Activated CD8-positive, alpha-beta memory T cell treated with anti-CD3 and anti-CD28 coated beads, Interleukin-2, amount 50 U/mL, for 24 hours (primary cell): ENCODE measurements around the gene SEMA4D.

Experiments
- DNase-seq: peaks from one replicate; pipeline ENCODE4 v3.0.0-alpha.2; 2020; ENCODE audit errors: extremely low read depth

SEMA4D gene, protein sequence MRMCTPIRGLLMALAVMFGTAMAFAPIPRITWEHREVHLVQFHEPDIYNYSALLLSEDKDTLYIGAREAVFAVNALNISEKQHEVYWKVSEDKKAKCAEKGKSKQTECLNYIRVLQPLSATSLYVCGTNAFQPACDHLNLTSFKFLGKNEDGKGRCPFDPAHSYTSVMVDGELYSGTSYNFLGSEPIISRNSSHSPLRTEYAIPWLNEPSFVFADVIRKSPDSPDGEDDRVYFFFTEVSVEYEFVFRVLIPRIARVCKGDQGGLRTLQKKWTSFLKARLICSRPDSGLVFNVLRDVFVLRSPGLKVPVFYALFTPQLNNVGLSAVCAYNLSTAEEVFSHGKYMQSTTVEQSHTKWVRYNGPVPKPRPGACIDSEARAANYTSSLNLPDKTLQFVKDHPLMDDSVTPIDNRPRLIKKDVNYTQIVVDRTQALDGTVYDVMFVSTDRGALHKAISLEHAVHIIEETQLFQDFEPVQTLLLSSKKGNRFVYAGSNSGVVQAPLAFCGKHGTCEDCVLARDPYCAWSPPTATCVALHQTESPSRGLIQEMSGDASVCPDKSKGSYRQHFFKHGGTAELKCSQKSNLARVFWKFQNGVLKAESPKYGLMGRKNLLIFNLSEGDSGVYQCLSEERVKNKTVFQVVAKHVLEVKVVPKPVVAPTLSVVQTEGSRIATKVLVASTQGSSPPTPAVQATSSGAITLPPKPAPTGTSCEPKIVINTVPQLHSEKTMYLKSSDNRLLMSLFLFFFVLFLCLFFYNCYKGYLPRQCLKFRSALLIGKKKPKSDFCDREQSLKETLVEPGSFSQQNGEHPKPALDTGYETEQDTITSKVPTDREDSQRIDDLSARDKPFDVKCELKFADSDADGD

DNA sequence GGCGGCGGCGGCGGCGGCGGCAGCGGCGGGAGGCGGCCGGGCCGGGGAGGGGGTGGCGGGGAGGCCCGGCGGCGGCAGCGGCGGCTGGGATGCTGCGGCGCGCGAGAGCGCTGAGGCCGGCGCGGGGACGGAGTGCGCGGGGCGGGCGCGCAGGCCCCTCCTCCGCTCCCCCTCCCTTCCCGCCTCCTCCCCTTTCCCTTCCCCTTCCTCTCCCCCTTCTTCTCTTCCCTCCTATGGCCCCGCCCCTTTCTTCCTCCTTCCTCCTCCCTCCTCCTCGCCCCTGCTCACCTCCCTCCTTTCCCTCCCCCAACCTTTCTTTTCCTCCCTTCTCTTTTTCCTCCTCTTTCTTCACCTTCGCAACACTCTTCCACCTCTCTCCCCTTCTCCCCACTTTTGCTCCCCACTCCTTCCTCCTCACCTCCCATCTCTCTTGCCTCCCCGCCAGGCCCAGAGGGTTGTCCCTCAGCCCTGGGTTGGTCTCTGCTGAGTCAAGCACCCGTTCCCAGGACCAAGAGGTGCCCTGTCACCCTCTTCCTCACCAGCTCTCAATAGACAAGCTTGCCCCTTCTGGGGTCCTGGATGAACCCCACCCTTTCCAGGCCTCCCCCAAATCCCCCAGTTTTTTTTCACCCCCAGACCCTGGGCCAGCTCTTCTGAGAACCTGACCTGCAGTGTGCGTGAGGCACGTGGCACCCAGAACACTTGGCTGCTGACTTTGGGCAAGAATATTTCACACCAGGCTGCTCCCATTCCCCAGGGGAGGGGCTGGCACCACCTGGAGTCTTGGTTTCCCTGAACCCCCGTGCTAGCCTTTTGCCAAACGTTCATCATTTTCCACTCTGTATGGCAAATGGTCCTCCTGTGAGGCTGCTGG lies at the start of gene SEMA4D:
SEMA4D (minus strand) TSS at position 136 of the 874 bp plus-strand sequence. CDS start 92,657 bp downstream, outside the sequence.
- DNase-seq, result no peak

DNA sequence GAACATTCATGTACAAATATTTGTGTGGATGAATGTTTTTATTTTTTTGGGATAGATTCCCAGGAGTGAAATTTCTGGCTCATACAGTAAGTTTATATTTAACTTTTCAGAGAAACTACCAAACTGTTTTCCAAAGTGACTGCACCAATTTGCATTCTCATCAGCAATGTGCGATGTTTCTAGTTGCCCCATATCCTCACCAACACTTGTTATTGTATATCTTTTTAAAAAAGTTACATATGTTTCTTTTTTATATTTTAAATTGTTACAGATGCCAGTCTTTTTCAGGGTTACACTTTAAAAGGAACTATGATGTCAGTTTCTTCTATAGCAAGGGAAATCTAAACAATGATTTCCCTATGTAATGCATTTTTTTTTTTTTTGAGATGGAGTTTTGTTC lies 49.1 kb upstream of the SEMA4D start:
- no peak for DNase-seq

DNA sequence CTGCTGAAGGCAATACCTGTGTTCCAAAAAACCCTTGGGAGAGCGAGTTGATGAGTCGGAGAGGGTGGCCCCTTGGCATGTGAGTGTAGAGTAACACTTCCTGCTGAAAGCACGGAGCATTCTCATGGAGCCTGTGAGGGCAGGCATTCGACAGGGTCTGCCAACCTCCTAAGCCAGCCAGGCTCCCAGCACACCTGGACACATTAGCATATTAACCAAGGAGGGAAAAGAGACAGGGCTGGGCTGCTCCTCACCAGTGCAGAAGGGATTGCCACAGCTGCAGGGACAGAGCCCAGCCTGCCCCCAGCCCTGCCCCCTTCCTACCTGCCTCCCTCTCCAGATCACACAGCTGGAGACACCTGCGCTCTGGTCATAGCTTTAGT lies 46.4 kb upstream of the SEMA4D start:
- DNase-seq, result no peak

DNA sequence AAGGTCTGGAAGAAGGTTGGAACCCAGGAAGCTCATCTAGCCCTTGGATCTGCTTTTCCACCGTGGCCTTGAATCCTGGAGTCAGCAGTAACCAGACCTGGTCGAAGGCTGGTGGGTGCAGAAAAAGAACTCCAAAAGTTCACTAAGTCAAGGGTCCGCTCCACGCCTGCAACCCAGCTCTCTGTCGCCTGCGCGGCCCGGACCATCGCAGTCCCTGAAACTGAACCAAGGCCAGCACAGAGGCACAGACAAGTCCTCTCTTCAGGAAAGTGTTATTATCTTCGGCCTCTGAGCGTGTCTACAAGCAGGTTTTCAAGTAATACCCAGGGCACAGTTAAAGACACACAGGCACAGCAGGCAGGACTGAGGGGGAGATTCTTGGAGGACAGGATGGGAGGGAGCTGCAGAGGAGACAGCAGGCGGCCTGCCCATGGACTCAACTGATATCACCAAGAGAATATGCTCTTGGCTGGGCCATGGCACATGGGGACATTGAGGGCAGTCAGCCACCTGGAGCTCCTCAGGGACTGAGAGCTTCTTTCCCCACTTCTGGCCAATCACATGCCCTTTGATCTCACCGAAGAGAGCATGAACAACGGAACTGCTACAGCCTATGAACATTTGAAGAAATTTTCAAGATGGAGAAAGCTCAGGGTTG lies 45.8 kb upstream of the SEMA4D start:
- no peak for DNase-seq

DNA sequence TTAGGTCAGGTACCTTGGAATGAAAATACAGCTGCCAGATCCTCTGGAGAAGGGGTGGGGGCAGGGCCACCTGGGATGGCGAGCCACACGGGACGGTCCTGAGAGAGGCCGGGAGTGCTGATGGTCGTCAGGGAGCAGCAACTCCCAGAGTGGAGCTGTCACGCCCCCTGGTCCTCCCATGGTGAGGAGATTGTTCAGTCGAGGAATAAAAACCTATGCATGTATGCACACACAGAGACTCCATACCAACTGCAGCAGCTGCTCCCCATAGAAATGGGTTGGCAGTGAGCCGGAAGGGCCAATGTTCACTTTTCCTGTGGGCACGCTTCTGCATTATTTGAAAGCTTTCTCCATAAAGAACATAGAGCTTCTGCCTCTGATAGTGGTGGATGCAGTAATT lies 45.2 kb upstream of the SEMA4D start:
- DNase-seq, result no peak

DNA sequence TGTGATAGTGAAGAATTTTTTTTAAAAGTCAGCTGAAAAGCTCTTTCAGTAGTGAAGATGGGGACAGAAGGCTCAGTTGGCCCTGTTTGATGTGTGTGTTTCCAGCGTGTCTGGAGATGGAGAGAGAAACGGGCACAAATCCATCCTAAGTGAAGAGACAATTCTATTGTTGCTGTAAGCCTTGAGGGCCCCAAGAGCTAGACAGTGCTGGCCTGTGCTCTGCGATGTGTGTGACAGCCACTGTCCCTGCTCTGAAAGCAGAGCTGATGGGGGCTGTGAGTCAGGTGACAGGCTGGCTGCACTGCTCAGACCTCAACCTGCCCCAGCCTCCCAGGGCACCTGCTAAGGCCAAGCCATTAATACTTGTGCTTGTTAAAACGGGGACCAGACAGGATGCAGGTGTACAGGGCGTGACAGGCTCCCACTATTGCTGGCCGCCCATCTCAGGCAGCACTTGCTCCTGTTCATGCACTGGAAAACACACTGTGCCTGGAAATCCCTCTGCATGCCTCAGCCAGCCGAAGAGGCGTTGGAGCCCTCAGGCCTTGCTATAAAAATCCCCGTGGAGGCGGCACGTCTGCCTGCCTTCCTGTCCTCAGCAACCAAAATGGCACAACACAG lies 44.6 kb upstream of the SEMA4D start:
- DNase-seq, result no peak

DNA sequence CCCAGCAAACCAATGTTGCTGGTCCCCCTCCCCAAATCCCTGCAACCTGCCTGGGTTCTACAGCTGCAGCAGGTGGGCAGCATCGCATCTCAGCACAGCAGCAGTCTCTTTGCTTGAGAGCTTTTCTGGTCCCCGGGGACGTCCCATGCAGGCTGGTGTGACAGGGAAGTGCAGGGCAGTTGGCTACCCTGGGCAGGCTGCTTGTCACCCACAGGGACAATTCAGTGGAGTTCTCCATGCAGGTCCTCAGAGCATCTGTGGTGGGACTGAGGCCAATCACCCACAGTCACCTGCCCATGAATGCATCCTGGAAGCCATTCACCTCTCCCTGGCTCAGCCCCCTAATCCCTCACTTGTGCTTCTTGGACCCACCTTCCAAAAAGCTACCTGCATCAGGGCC lies 43.9 kb upstream of the SEMA4D start:
- DNase-seq, result no peak

DNA sequence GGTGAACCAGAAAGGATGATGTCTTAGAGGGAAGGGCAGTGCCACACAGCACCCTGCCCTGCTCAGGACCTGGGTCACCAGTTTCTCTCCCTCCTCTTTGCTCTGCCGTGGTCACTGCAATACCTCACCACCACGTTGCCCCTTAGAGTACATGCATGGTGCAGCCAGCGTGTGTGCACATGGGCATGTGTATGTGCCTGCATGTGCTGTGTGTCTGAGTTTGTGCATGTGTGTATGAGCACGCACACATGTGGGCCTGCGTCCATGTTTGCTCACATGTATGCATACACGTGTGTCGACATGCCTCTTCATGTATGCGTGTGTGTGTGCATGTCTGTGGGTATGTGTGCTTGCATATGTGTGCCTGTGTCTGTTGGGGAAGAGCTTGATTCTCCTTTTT lies 41.5 kb upstream of the SEMA4D start:
- DNase-seq, result no peak

DNA sequence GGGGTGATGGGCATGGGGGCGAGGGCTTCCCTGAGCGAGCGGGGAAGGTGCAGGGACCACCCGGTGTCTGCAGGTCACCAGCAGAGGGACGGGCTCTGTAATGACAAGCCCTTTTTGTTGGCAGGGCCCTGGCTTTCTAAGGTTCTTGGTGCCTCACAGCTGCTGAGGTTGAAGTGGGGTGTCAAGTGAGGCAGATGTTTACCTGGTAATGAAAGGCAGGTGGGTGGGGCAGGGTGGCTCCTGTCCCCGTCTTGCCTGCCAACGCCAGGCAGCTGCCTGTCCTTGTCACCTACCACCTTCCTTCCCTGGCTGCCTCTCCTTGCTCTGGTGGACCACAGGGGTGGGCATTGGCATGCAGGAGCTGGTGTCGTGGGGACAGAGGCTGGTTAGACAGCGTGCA lies 41.0 kb upstream of the SEMA4D start:
- no peak for DNase-seq

DNA sequence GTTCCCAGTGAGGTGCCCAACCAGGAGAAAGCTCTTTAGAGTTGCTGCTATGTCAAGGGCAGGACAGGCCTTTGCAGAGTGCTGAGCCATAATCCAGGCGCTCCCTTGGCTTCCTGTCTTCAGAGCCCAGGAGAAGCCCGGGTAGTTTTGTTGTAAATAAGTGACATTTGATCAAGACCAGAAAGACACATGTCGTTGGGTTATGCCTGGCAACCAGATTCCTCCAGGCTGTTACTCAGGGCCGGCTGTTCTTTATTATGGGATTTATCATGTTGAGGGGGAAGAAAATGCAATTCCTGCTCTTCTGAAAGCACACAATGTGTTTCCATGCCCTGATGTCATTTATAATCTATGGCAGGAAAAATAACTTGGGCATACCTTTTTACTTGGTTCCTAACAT lies 39.3 kb upstream of the SEMA4D start:
- DNase-seq, result no peak

DNA sequence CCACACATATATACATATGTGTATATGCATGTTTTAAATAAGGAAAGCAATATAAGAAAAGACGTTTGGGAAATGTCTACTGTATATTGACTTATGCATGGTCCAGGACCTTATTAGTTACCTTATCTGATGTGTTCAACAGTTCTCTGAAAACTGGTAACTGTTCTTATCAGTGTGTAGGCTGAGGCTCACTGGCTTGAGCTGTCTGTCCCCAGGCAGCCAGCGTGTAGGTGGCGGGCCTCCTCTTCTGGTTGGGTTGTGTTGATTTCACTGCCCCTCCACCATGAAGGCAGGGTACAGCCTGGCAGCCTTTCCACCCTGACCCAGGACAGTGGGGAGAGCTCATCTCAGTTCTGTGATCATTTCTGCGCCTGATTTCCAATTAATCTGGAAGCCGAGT lies 38.7 kb upstream of the SEMA4D start:
- no peak for DNase-seq

DNA sequence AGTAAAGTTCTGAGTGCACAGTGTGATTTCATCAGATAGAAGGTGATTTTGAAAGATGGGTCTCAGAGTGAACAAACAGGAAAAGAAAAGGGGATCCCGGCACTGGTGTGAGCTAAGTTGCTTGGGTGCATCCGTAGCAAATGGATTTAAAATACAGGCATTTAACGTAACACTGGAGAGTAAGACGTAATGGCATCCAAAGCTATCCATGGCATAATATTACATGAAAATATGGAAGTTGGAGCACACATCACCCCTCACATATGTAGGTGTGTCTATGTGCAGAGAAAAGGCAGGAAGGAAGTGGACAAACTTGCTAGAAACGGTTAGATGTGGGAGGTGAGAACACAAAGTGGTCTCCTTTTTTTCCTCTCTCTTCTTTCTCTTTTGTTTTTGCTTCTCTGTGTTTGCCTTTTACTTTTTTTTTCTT lies 38.2 kb upstream of the SEMA4D start:
- DNase-seq, result no peak

DNA sequence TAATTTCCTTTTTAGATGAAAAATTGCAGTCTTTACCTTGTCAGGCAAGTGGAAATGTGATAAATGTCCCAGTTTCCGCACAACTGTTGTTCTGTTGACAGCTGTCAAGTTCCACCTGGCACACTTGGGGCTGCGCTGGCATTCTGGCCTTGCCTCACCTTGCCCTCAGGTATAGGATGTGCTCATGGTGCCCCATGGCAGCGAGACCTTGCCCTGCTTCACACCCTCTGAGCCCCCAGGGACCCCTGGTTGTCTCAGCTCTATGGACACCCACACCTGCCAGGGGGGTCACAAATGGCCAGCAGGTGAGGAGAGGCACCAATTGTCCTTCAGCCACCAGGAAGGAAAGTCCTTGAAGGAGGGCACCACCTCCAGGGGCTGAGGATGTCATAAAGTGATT lies 37.5 kb upstream of the SEMA4D start:
- DNase-seq, result no peak

DNA sequence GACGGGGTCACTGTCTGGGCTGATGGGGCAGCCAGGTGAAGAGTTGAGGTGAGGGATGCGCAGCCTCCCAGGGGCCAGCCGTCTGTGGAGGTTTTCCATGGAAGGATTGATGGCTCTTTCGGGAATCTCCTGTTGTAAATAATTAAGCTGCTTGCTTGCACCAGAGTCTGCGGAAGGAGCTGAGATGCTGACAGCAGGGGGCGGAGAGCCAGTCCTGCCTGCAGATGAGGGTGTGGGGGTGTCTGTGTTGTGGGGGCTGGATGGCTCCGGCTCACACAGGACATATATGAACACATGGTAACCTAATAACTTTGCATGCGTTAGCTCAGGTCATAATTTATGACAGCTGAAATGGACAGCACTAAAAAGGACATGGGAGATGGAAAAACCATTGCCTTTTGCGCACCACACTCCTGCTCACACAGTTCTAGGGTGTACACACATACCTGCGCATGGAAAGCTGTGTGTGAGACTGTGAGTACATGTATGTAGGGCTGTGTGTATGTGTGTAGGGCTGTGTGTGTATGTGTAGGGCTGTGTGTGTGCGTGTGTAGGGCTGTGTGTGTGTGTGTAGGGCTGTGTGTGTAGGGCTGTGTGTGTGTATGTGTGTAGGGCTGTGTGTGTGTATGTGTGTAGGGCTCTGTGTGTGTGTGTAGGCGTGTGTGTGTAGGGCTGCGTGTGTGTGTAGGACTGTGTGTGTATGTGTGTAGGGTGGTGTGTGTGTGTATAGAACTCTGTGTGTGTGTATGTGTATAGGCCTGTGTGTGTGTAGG lies 36.8 kb upstream of the SEMA4D start:
- no peak for DNase-seq

DNA sequence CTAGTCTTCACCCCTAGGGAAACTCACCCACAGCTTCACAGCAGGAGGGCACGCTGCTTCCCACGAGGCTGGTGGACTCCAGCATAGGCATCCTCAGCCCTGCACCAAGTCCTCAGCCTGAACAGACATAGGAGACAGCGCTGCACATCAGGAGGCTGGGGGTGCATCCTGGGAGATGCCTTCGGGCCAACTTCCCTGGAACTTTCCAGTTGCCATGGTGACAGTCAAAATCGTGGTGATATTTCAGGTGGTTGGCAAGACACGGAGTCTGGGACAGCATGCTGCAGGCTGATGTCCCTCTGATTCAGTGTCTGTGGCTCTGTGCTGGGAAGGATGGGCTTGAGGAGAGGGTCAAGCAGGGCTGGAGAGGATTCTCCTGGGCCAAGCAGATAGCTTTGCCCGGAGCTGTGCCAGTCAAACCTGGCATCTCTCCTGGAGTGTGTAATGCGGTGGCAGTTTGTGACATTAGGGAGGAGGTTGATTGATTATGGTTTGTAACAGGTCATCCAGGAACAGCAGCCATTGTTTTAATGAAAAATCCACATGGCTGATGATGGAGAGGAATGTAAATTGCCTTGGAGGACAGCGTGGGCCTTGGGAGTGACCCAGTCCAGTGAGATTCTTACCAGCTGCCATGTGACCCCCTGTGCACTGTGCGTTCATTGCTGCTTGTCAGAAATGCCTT lies 35.6 kb upstream of the SEMA4D start:
- DNase-seq, result no peak

DNA sequence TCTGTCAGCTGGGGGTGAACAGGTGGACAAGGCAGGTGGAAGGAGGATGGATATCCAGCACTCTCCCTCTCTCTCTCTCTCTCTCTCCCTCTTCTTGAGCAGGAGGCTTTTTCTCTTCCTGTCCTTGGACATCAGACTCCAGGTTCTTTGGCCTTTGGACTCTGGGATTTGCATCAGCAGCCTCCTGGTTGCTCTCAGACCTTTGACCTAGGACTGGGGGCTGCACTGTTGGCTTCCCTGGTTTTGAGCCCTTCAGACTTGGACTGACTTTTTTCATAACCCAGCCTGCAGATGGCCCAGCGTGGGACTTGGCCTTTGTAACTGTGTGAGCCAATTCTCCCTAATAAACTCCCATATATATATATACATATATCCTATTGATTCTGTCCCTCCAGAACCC lies 35.0 kb upstream of the SEMA4D start:
- DNase-seq, result no peak

DNA sequence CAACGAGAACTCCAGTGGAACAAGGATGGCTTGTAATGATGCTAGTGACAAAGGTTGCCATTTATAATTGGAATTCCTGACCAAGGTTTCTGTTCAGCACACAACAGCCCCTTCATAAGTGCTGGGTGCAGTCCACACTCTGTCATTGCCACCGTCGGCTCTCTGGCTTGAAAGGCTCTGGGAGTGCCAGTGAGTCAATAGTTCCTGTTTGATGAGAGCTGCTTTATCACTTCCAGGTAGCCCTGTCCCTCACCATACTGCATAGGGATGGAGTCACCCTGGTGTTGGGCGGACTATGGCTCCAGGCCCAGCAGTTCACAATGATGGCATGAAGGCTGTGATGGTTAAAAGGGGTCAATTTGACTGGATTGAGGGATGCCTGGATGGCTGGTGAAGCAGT lies 34.6 kb upstream of the SEMA4D start:
- no peak for DNase-seq

DNA sequence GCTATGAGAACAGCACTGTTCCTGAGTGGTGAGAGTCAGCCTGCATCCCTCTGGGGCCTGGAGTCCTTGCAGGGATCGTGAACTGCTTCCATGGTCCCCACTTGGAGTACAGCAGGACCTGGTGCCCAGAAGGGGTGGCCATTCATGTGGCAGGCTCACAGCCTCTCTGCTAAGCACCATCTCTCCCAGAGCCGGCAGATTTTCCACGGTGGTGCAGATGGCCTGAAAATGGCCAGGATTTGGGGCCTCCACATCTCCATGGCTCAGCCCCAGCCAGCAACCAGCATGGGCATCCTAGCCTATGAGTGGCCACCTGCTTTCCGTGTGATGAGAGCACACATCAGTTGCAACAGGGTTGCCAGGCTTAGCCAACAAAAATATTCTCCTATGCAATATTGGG lies 33.9 kb upstream of the SEMA4D start:
- no peak for DNase-seq

DNA sequence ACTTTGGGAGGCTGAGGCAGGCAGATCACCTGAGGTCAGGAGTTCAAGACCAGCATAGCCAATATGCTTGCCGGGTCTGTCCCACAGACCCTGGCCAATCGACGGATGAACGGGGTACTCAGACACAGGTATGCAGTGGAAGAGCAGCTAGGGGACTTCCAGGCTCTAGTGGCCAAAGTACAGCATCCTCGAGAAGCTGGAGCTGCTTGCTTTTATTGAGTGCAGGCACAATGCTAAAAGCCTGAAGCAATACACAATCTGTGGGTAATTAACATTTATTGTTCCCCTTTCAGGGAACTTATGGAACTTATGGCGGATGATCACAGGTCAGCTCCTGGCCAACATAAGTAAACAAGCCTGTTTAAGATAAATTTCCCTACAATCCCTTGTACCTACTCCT lies 32.8 kb upstream of the SEMA4D start:
- no peak for DNase-seq
